Transverse colon (tissue), 4 donors: ENCODE data around the gene SLC39A11.
A peak's percentile ranks its signal among the peaks of the same experiment; 100 is the strongest.

ENCODE experiments used
- CTCF ChIP-seq, 5 experiments: fragments of 200-600 bp in 3 of 5; fragments of 450-650 bp in 2 of 5; sonication (generic) in 3 of 5; IDR thresholded peaks; 1 replicate in 2 of 5; 2 replicates in 3 of 5; pipeline ENCODE4 v1.5.1; 2016 to 2017; ENCODE audit warnings: antibody characterized with exemption in 5 of 5, inconsistent platforms in 3 of 5, mild to moderate bottlenecking in 2 of 5, moderate library complexity in 1 of 5
- POLR2A ChIP-seq: fragments of 450-650 bp; IDR thresholded peaks from one replicate; pipeline ENCODE4 v1.6.1; 2016; ENCODE audit warnings: antibody characterized with exemption, mild to moderate bottlenecking, moderate library complexity
- POLR2AphosphoS5 ChIP-seq, 3 donors: sonication (generic); formaldehyde crosslinking; IDR thresholded peaks; one replicate each; pipeline ENCODE4 v1.6.1; 2016; ENCODE audit warnings: antibody characterized with exemption in 3 of 3

DNA sequence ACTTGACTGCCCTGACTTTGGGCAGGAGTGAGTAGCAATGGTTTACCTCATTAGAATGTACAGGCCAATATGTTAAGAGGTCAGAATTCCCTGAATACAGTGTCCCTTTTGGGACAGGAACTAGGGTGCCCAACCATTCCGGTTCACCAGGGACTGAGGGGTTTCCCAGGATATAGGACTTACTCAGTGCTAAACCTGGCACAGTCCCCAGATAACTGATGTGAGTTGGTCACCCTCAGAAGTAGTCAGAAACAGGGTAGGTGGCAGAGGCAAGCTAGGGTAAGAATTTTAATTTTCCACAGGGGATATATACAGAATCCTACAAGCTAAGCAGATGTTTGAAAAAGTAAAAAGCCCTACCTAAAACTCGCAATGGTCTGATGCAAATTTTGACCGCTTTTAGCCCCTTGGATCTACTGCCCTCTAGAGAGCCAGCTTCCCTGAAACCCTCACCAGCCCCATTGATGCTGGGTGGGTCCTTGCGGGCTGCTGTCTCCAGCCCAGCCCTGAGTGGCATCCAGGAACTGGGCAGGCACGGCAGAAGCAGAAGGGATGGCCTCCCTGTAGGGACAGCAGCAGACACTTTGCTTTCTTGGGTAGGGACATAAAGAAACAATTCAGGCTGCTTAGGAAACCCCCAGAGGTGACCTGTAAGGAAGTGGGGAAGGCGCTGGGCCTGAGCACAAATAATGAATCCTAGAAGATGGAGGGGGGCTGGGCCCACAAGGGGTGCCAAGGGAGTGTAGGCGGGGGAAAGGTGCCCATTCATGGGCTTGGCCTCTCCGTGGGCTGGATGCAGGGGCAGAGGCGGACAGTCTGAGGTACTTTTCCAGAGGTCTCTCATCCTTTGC is 434.8 kb downstream of the SLC39A11 start:
- TF ChIP-seq POLR2A (no peak), CTCF (IDR thresholded peaks at IDR 0.05) (peak in 2 of 5 experiments; percentile 9 to 16), POLR2AphosphoS5 (IDR thresholded peaks at IDR 0.05) (no peak)
